ENCODE results near the gene VEZF1. TPM values are rescaled to one million over a fixed set of nuclear protein-coding genes. Genes with fewer than 3 reads are reported as not detected.

VEZF1 gene
- total and polyA plus RNA-seq, 2 of the 8 experiments (the other 6 are each of a cell fraction or from before 2014, with no cell fraction given), result 28.9 to 61.9 TPM

DNA sequence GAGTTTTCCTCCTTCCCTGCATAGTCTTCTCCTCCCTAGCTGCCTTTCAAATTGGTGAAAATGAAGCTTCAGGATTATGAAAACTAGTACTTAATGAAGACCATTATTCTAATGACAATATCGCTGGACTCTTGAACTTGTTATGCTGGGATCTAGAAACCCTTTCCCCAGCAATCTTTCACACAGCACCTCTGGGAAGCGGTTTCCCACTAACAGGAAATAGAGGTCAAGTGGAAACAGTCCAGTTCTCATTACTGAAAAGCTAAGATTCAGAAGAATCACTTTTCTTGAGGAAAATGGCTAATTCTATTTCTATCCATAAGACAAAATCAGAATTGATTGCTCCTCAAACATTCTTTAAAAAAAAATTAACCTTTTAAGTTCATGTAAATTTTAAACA lies 2.0 kb upstream of the VEZF1 start (continued):
- TF ChIP-seq NANOG (IDR thresholded peaks at IDR 0.05; ENCODE audit: insufficient read depth, low read depth, low read length, poor library complexity, severe bottlenecking) (no peak), GABPA (IDR thresholded peaks at IDR 0.05; ENCODE audit: borderline replicate concordance, insufficient read depth, low read length) (no peak), EP300 (IDR thresholded peaks at IDR 0.05; ENCODE audit: borderline replicate concordance in 1 of 2, low read depth in 2 of 2, low read length in 2 of 2) (no peak), TAF1 (IDR thresholded peaks at IDR 0.05; ENCODE audit: low read depth, low read length) (no peak), RBBP5 (IDR thresholded peaks at IDR 0.05; ENCODE audit: borderline replicate concordance, low read depth, low read length) (no peak), TEAD4 (IDR thresholded peaks at IDR 0.05; ENCODE audit: low read depth, low read length) (no peak), SUZ12 (IDR thresholded peaks at IDR 0.05; ENCODE audit: low read length) (no peak), JUN (IDR thresholded peaks at IDR 0.05; ENCODE audit: low read depth, low read length) (no peak), TCF12 (IDR thresholded peaks at IDR 0.05; ENCODE audit: low read depth, low read length) (no peak)

Data from H1 (cell line).